HCT116 (cell line): Measurements from ENCODE around the gene SNRPB. TPM values are rescaled to one million over a fixed set of nuclear protein-coding genes. Genes with fewer than 3 reads are reported as not detected.
A peak's percentile ranks its signal among the peaks of the same experiment; 100 is the strongest.

ENCODE experiments used
- ATAC-seq: fragments of 200-7000 bp; cut with Tn5 transposase; 2 replicates; pipeline ENCODE4 v1.9.1; 2020; ENCODE audit warnings: mild to moderate bottlenecking, moderate library complexity
- BruUV-seq: library from RNA; stranded (reverse); fragments of 400-500 nt; replicated peaks from 2 replicates; lab custom pipeline; 2021; lab: Mats Ljungman, UMichigan
- CTCF ChIA-PET: fragments of 300-600 bp; sonication (Branson Sonifier 250); formaldehyde crosslinking; loops from one replicate; lab custom pipeline; 2021; ENCODE audit warnings: antibody characterized with exemption; lab: Charles Lee
- POLR2A ChIA-PET: fragments of 300-600, 350-600 bp; sonication (Branson Sonifier 250); formaldehyde crosslinking; loops from one replicate; lab custom pipeline; 2021; ENCODE audit warnings: antibody characterized with exemption; lab: Charles Lee
- RAD21 ChIA-PET, 2 experiments: fragments of 300-600 bp; sonication (Branson Sonifier 250); formaldehyde crosslinking; loops; one replicate each; lab custom pipeline; 2023; ENCODE audit warnings: low total read pairs in 2 of 2; ENCODE audit not compliant: uncharacterized antibody in 2 of 2, unreplicated experiment in 2 of 2, low non-redundant PET in 1 of 2; lab: Charles Lee
- DNase-seq: peaks from one replicate; pipeline ENCODE4 v3.0.0-alpha.2; 2010; ENCODE audit warnings: low read depth, low spot score
- H2AFZ ChIP-seq: fragments of 200-600 bp; shearing (Covaris generic), sonication (generic); 2 replicates; pipeline ENCODE4 v1.6.1; 2017; ENCODE audit warnings: low read depth, mixed run types, mixed read lengths, antibody characterized with exemption, low read length; ENCODE audit not compliant: poor library complexity, severe bottlenecking
- H3K27ac ChIP-seq: 2 replicates; pipeline ENCODE4 v1.5.1; 2012; ENCODE audit warnings: low read depth, low read length
- H3K27me3 ChIP-seq: fragments of 200-600 bp; sonication (generic); 2 replicates; pipeline ENCODE4 v1.6.1; 2016; ENCODE audit warnings: mixed run types, low read length, mixed read lengths; ENCODE audit not compliant: insufficient read depth
- H3K36me3 ChIP-seq, 2 experiments: fragments of 200-500 bp in 1 of 2; fragments of 200-600 bp in 1 of 2; sonication (Bioruptor generic) in 1 of 2; sonication (generic) in 1 of 2; 2 replicates each; pipeline versions ENCODE4 v1.5.1 to v1.6.1; 2014 to 2016; ENCODE audit warnings: low read length in 2 of 2, inconsistent platforms in 1 of 2, mixed read lengths in 1 of 2, mixed run types in 1 of 2; ENCODE audit not compliant: insufficient read depth in 2 of 2, control insufficient read depth in 1 of 2
- H3K4me1 ChIP-seq, 2 experiments: fragments of 200-600 bp in 1 of 2; sonication (generic) in 1 of 2; 2 replicates each; pipeline versions ENCODE4 v1.5.1 to v1.6.1; 2012 to 2017; ENCODE audit warnings: low read length in 2 of 2, inconsistent platforms in 1 of 2, mild to moderate bottlenecking in 1 of 2, mixed read lengths in 1 of 2, mixed run types in 1 of 2, moderate library complexity in 1 of 2; ENCODE audit not compliant: insufficient read depth in 2 of 2, control insufficient read depth in 1 of 2
- H3K4me2 ChIP-seq: fragments of 200-600 bp; sonication (generic); 2 replicates; pipeline ENCODE4 v1.6.1; 2017; ENCODE audit warnings: mixed run types, low read length, mixed read lengths
- H3K4me3 ChIP-seq, 2 experiments: fragments of 200-600 bp in 1 of 2; sonication (generic) in 1 of 2; replicated peaks in 1 of 2; 2 replicates each; pipeline ENCODE4 v1.5.1; 2011 to 2016; ENCODE audit warnings: low read length in 2 of 2, control low read depth in 1 of 2, low read depth in 1 of 2, mild to moderate bottlenecking in 1 of 2, mixed read lengths in 1 of 2, mixed run types in 1 of 2
- H3K79me2 ChIP-seq: fragments of 200-600 bp; sonication (generic); 2 replicates; pipeline ENCODE4 v1.6.1; 2017; ENCODE audit warnings: mild to moderate bottlenecking, mixed run types, low read length, moderate library complexity, mixed read lengths; ENCODE audit not compliant: insufficient read depth
- H3K9ac ChIP-seq: fragments of 200-600 bp; sonication (generic); 2 replicates; pipeline ENCODE4 v1.6.1; 2016; ENCODE audit warnings: low read length, mixed read lengths
- H3K9me2 ChIP-seq: fragments of 200-600 bp; sonication (generic), shearing (Covaris generic); 2 replicates; pipeline ENCODE4 v1.6.1; 2017; ENCODE audit warnings: mixed run types, mild to moderate bottlenecking, moderate library complexity; ENCODE audit not compliant: insufficient read depth
- H3K9me3 ChIP-seq, 2 experiments: fragments of 200-500 bp in 1 of 2; fragments of 200-600 bp in 1 of 2; sonication (Bioruptor generic) in 1 of 2; sonication (generic) in 1 of 2; 2 replicates each; pipeline ENCODE4 v1.6.1; 2014 to 2017; ENCODE audit warnings: low read length in 2 of 2, mixed read lengths in 2 of 2, inconsistent platforms in 1 of 2, low read depth in 1 of 2, mild to moderate bottlenecking in 1 of 2, mixed run types in 1 of 2, moderate library complexity in 1 of 2; ENCODE audit not compliant: control insufficient read depth in 1 of 2, insufficient read depth in 1 of 2
- H4K20me1 ChIP-seq: fragments of 200-600 bp; sonication (generic), shearing (Covaris generic); 2 replicates; pipeline ENCODE4 v1.6.1; 2017; ENCODE audit warnings: mixed run types, mild to moderate bottlenecking, moderate library complexity; ENCODE audit not compliant: insufficient read depth
- JUND ChIP-seq: IDR thresholded peaks from 2 replicates; pipeline ENCODE4 v1.6.1; 2012
- POLR2AphosphoS5 ChIP-seq: IDR thresholded peaks from 2 replicates; pipeline ENCODE4 v1.6.1; 2011; ENCODE audit warnings: mild to moderate bottlenecking, low read depth, low read length, moderate library complexity
- RAD21 ChIP-seq: IDR thresholded peaks from 2 replicates; pipeline ENCODE4 v1.6.1; 2012; ENCODE audit warnings: low read depth, mild to moderate bottlenecking
- SP1 ChIP-seq: IDR thresholded peaks from 2 replicates; pipeline ENCODE4 v1.6.1; 2012; ENCODE audit warnings: low read depth
- SRF ChIP-seq: IDR thresholded peaks from 2 replicates; pipeline ENCODE4 v1.6.1; 2012; ENCODE audit warnings: low read depth
- YY1 ChIP-seq: IDR thresholded peaks from 2 replicates; pipeline ENCODE4 v1.6.1; 2011; ENCODE audit warnings: low read length, low read depth, moderate library complexity, mild to moderate bottlenecking; ENCODE audit not compliant: insufficient replicate concordance; ENCODE audit errors: extremely low read depth
- ZFX ChIP-seq: fragments of 450-650 bp; IDR thresholded peaks from 2 replicates; pipeline ENCODE4 v1.6.1; 2017
- intact Hi-C: fragments of 100-400 bp; cut with micrococcal nuclease; formaldehyde crosslinking; loops from 2 replicates; pipeline ENCODE4 v1.10.0; 2022
- total RNA-seq: library from RNA; stranded (reverse); gene quantifications from one replicate; pipeline ENCODE4 v1.2.1, GENCODE V29; 2021; ENCODE audit not compliant: unreplicated experiment
- TF ChIP-seq, protein P1 (sequence below): IDR thresholded peaks from 2 replicates; pipeline ENCODE4 v1.6.1; 2012
- TF ChIP-seq, protein P2 (sequence below): IDR thresholded peaks from 2 replicates; pipeline ENCODE4 v1.6.1; 2012
- TF ChIP-seq, protein P3 (sequence below): IDR thresholded peaks from 2 replicates; pipeline ENCODE4 v1.6.1; 2011; ENCODE audit warnings: mild to moderate bottlenecking, low read length, moderate library complexity; ENCODE audit not compliant: insufficient replicate concordance; ENCODE audit errors: extremely low read depth
- TF ChIP-seq, protein P4 (sequence below), 3 experiments: fragments of 200-600 bp in 1 of 3; sonication (generic) in 1 of 3; IDR thresholded peaks in 2 of 3; conservative IDR thresholded peaks in 1 of 3; 2 replicates each; pipeline ENCODE4 v1.5.1; 2012 to 2017; ENCODE audit warnings: low read depth in 2 of 3, low read length in 2 of 3, antibody characterized with exemption in 1 of 3, borderline replicate concordance in 1 of 3, control low read depth in 1 of 3, mild to moderate bottlenecking in 1 of 3, mixed read lengths in 1 of 3, mixed run types in 1 of 3, moderate library complexity in 1 of 3; ENCODE audit not compliant: insufficient read depth in 1 of 3

Gene SNRPB
- total RNA-seq, 1 experiment from 2014 or later = 469 TPM

DNA sequence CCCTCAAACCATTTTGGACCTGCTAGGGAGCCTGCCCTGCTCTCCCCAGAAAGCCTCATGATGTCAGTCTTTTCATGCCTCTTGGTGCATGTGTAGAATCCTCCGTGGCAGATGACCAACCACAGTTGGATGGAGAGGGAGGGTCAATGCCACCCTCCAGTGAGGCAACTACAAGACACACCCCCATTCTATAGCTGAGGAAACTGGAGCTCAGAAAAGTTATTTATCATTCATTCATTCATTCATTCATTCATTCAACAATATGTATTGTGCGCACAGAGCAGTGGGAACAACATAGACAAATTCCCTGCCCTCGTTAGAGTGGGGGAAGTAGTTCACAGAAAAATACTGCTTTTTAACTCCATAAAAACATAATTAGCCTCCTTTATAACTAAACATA, 16.8 kb downstream of the SNRPB start:
- no peak overlapping the region for H3K27ac ChIP-seq
- no peak overlapping the region for H2AFZ ChIP-seq

DNA sequence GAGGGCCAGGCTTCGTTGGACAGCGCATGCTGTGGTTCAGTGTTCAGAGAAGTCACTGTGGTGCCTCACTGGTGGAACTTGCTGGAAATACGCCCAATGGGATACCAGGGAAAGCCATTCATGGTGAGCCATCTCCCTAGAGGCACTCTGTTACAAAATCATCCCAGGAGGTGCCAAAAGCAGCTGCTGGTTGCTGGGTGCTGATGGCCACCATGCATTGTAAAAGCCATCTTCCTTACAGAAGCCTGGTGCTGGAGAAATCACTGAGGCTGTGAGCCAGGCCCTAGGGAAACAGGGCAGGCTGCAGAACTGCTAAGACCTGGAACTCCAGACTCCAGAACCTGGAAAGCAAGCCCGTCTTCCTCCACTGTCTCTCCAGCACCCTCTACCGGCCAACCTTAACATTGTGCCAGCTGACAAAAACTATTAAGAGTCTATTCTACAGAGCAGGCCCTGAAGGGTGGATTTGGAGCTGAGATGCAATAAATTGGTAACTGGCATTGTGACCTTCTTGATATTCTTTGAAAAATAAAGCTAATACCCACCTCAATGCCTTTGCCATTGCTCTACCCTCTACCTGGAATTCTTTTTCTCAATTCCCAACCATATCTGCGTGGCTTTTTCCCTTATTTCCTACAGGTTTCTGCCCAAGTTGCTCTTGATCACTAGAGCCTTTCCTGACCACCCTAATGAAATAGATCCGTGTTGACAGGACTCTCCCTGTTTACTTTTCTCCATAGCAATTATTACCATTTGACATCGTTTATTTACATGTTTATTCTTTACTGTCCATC, 18.5 kb downstream of the SNRPB start:
- POLR2A ChIA-PET = no interaction called here
- BruUV-seq = no TSS peak

More for the DNA sequence above, 16.8 kb downstream of the SNRPB start:
- ChIA-PET POLR2A (no interaction called here), RAD21 (no interaction called here), CTCF (interaction anchor here (4.6 kb wide), 1 partner anchor 246 kb away, joined by 53 read pairs; no protein-coding TSS in a partner anchor)
- DNase-seq = no peak
- intact Hi-C loops = loop anchor here (1.0 to 2.0 kb wide), 2 partner anchors 33 to 246 kb away; no protein-coding TSS in a partner anchor
- Histone ChIP-seq H3K9me3 (no peaks in the 10 kb centered on the region), H3K4me2 (no peak overlapping the region), H3K9me2 (no peaks in the 10 kb centered on the region), H3K79me2 (no peaks in the 10 kb centered on the region), H3K4me3 (no peak overlapping the region), H3K36me3 (no peaks in the 10 kb centered on the region), H3K27me3 (no peaks in the 10 kb centered on the region), H3K9ac (no peak overlapping the region), H3K4me1 (no peaks in the 10 kb centered on the region), H4K20me1 (no peaks in the 10 kb centered on the region)
- no peak for TF ChIP-seq SRF
- TF ChIP-seq, protein P1, sequence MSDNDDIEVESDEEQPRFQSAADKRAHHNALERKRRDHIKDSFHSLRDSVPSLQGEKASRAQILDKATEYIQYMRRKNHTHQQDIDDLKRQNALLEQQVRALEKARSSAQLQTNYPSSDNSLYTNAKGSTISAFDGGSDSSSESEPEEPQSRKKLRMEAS = no peak
- TF ChIP-seq YY1 = no peak
- ATAC-seq = no peak
- BruUV-seq = no TSS peak

More for the DNA sequence above, 18.5 kb downstream of the SNRPB start:
- ATAC-seq = peak; percentile 86
- Histone ChIP-seq H3K9me2 (no peaks in the 10 kb centered on the region), H3K27ac (no peak overlapping the region), H3K9ac (no peak overlapping the region)
- TF ChIP-seq SRF = no peak
- TF ChIP-seq, protein P2, sequence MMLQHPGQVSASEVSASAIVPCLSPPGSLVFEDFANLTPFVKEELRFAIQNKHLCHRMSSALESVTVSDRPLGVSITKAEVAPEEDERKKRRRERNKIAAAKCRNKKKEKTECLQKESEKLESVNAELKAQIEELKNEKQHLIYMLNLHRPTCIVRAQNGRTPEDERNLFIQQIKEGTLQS = no peak
- no peak for TF ChIP-seq POLR2AphosphoS5
- TF ChIP-seq, protein P3, sequence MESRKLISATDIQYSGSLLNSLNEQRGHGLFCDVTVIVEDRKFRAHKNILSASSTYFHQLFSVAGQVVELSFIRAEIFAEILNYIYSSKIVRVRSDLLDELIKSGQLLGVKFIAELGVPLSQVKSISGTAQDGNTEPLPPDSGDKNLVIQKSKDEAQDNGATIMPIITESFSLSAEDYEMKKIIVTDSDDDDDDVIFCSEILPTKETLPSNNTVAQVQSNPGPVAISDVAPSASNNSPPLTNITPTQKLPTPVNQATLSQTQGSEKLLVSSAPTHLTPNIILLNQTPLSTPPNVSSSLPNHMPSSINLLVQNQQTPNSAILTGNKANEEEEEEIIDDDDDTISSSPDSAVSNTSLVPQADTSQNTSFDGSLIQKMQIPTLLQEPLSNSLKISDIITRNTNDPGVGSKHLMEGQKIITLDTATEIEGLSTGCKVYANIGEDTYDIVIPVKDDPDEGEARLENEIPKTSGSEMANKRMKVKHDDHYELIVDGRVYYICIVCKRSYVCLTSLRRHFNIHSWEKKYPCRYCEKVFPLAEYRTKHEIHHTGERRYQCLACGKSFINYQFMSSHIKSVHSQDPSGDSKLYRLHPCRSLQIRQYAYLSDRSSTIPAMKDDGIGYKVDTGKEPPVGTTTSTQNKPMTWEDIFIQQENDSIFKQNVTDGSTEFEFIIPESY = no peak
- TF ChIP-seq, protein P4, sequence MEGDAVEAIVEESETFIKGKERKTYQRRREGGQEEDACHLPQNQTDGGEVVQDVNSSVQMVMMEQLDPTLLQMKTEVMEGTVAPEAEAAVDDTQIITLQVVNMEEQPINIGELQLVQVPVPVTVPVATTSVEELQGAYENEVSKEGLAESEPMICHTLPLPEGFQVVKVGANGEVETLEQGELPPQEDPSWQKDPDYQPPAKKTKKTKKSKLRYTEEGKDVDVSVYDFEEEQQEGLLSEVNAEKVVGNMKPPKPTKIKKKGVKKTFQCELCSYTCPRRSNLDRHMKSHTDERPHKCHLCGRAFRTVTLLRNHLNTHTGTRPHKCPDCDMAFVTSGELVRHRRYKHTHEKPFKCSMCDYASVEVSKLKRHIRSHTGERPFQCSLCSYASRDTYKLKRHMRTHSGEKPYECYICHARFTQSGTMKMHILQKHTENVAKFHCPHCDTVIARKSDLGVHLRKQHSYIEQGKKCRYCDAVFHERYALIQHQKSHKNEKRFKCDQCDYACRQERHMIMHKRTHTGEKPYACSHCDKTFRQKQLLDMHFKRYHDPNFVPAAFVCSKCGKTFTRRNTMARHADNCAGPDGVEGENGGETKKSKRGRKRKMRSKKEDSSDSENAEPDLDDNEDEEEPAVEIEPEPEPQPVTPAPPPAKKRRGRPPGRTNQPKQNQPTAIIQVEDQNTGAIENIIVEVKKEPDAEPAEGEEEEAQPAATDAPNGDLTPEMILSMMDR (IDR thresholded peaks at IDR 0.05 in 2 of 3, conservative IDR thresholded peaks at IDR 0.05 in 1 of 3; ENCODE audit: borderline replicate concordance in 1 of 3, insufficient read depth in 1 of 3, low read depth in 2 of 3, low read length in 2 of 3) = peak; percentile 64 to 87 (median 84); a peak in 5 of 6 replicates
- TF ChIP-seq SP1 = no peak
- TF ChIP-seq, protein P1 = no peak
- TF ChIP-seq RAD21 = peak; percentile 71
- no peak for TF ChIP-seq ZFX
- no peak for TF ChIP-seq JUND
- TF ChIP-seq, all 23 proteins: peak for 2
- DNase-seq = peak; percentile 48
- Histone ChIP-seq H3K79me2 (no peaks in the 10 kb centered on the region), H3K4me3 (no peak overlapping the region), H3K27me3 (no peaks in the 10 kb centered on the region), H3K4me1 (no peaks in the 10 kb centered on the region), H3K4me2 (no peak overlapping the region), H3K9me3 (no peaks in the 10 kb centered on the region), H3K36me3 (no peaks in the 10 kb centered on the region), H4K20me1 (no peaks in the 10 kb centered on the region), H2AFZ (no peak overlapping the region)
- ChIA-PET CTCF (interaction anchor here (0.8 to 4.6 kb wide), 11 partner anchors 9 to 279 kb away, joined by 3 to 53 read pairs (median 3); no protein-coding TSS in a partner anchor), RAD21 (interaction anchor here (1.0 to 1.7 kb wide), 3 partner anchors 65 to 245 kb away, joined by 3 to 5 read pairs (median 5); no protein-coding TSS in a partner anchor)
- intact Hi-C loops = loop anchor here (2.0 kb wide), 1 partner anchor 31 kb away; no protein-coding TSS in a partner anchor
